BLaER1 (cell line): ENCODE data around the gene EPB41L1.
A peak's percentile ranks its signal among the peaks of the same experiment; 100 is the strongest.

Experiments used
- H3K27ac ChIP-seq: shearing (Covaris generic); formaldehyde crosslinking; 2 replicates; pipeline ENCODE4 v1.8.1; 2022
- H3K27me3 ChIP-seq: shearing (Covaris generic); formaldehyde crosslinking; 2 replicates; pipeline ENCODE4 v1.8.1; 2022
- H3K36me3 ChIP-seq: shearing (Covaris generic); formaldehyde crosslinking; 2 replicates; pipeline ENCODE4 v1.8.1; 2022
- H3K4me1 ChIP-seq: shearing (Covaris generic); formaldehyde crosslinking; 2 replicates; pipeline ENCODE4 v1.8.1; 2022
- H3K4me2 ChIP-seq: shearing (Covaris generic); formaldehyde crosslinking; 2 replicates; pipeline ENCODE4 v1.8.1; 2022
- H3K4me3 ChIP-seq: shearing (Covaris generic); formaldehyde crosslinking; 2 replicates; pipeline ENCODE4 v1.8.1; 2022
- H3K9ac ChIP-seq: shearing (Covaris generic); formaldehyde crosslinking; 2 replicates; pipeline ENCODE4 v1.8.1; 2022
- H3K9me3 ChIP-seq: shearing (Covaris generic); formaldehyde crosslinking; 2 replicates; pipeline ENCODE4 v1.8.1; 2022
- H4K20me1 ChIP-seq: shearing (Covaris generic); formaldehyde crosslinking; 2 replicates; pipeline ENCODE4 v1.8.1; 2022
- Cebpa-rat ChIP-seq: shearing (Covaris generic); IDR thresholded peaks from 2 replicates; pipeline ENCODE4 v1.8.1; 2022

EPB41L1 gene

GRCh38 chr20:36162272-36162966 lies 7.9 kb downstream of the EPB41L1 start:
- no peak overlapping the region for H3K9ac ChIP-seq
- no peak overlapping the region for H3K4me3 ChIP-seq
- H3K27ac ChIP-seq = no peak overlapping the region
- no peak for TF ChIP-seq Cebpa-rat
- no peaks in the 10 kb centered on the region for H3K36me3 ChIP-seq
- H3K9me3 ChIP-seq = no peaks in the 10 kb centered on the region
- H4K20me1 ChIP-seq = no peaks in the 10 kb centered on the region
- peaks cover 32% of the 10 kb centered on the region for H3K4me1 ChIP-seq
- H3K4me2 ChIP-seq = peak overlapping the region; percentile 11; the same call in 1 of the 2 replicates
- no peaks in the 10 kb centered on the region for H3K27me3 ChIP-seq

- Histone ChIP-seq H3K4me3 (no peak overlapping the region), H3K4me2 (no peak overlapping the region), H3K4me1 (peaks cover 10% of the 10 kb centered on the region), H3K27me3 (no peaks in the 10 kb centered on the region), H4K20me1 (no peaks in the 10 kb centered on the region), H3K36me3 (no peaks in the 10 kb centered on the region), H3K27ac (no peak overlapping the region), H3K9ac (no peak overlapping the region), H3K9me3 (no peaks in the 10 kb centered on the region)
- no peak for TF ChIP-seq Cebpa-rat
These were observed 13.5 kb downstream of the EPB41L1 start for GRCh38 chr20:36167902-36168503.

- Histone ChIP-seq H3K27me3 (no peaks in the 10 kb centered on the region), H3K9ac (no peak overlapping the region), H3K4me1 (peaks cover 12% of the 10 kb centered on the region), H3K27ac (no peak overlapping the region), H4K20me1 (peaks cover 8% of the 10 kb centered on the region; the same call in 1 of the 2 replicates), H3K9me3 (no peaks in the 10 kb centered on the region), H3K4me2 (no peak overlapping the region), H3K4me3 (no peak overlapping the region), H3K36me3 (0 out of 2 replicates have a peak, but pooled peaks cover 5% of the 10 kb centered on the region)
- TF ChIP-seq Cebpa-rat = no peak
These were observed 16.1 kb downstream of the EPB41L1 start for GRCh38 chr20:36170542-36171215.

GRCh38 chr20:36173451-36173933 lies 19.0 kb downstream of the EPB41L1 start:
- peaks cover 11% of the 10 kb centered on the region for H3K4me1 ChIP-seq
- H4K20me1 ChIP-seq = peaks cover 8% of the 10 kb centered on the region; the same call in 1 of the 2 replicates
- H3K9ac ChIP-seq = 0 out of 2 replicates have a peak overlapping the region, but pooled peaks have one; percentile 24
- peaks cover 11% of the 10 kb centered on the region; the same call in 1 of the 2 replicates for H3K36me3 ChIP-seq
- no peaks in the 10 kb centered on the region for H3K27me3 ChIP-seq
- H3K27ac ChIP-seq = peak overlapping the region; percentile 55; the same call in 1 of the 2 replicates
- TF ChIP-seq Cebpa-rat = no peak
- no peak overlapping the region for H3K4me3 ChIP-seq
- peak overlapping the region; percentile 45 for H3K4me2 ChIP-seq
- H3K9me3 ChIP-seq = no peaks in the 10 kb centered on the region

GRCh38 chr20:36175016-36175415 lies 20.5 kb downstream of the EPB41L1 start:
- Histone ChIP-seq H3K4me1 (peaks cover 11% of the 10 kb centered on the region), H3K4me3 (no peak overlapping the region), H3K9ac (no peak overlapping the region), H4K20me1 (peaks cover 8% of the 10 kb centered on the region; the same call in 1 of the 2 replicates), H3K27me3 (no peaks in the 10 kb centered on the region), H3K36me3 (peaks cover 11% of the 10 kb centered on the region; the same call in 1 of the 2 replicates), H3K4me2 (no peak overlapping the region), H3K27ac (no peak overlapping the region), H3K9me3 (no peaks in the 10 kb centered on the region)
- no peak for TF ChIP-seq Cebpa-rat

- H3K9me3 ChIP-seq = no peaks in the 10 kb centered on the region
- H3K27ac ChIP-seq = no peak overlapping the region
These were observed 21.0 kb downstream of the EPB41L1 start for GRCh38 chr20:36175475-36175995.

GRCh38 chr20:36177716-36178115 lies 23.2 kb downstream of the EPB41L1 start:
- peaks cover 17% of the 10 kb centered on the region for H3K4me1 ChIP-seq
- H3K4me2 ChIP-seq = no peak overlapping the region
- no peak overlapping the region for H3K4me3 ChIP-seq
- peaks cover 11% of the 10 kb centered on the region; the same call in 1 of the 2 replicates for H3K36me3 ChIP-seq
- no peak overlapping the region for H3K27ac ChIP-seq
- H3K27me3 ChIP-seq = no peaks in the 10 kb centered on the region
- no peak overlapping the region for H3K9ac ChIP-seq
- no peaks in the 10 kb centered on the region for H3K9me3 ChIP-seq
- peaks cover 8% of the 10 kb centered on the region; the same call in 1 of the 2 replicates for H4K20me1 ChIP-seq
- no peak for TF ChIP-seq Cebpa-rat

More at GRCh38 chr20:36175475-36175995, 21.0 kb downstream of the EPB41L1 start:
- Histone ChIP-seq H3K4me3 (no peak overlapping the region), H4K20me1 (peaks cover 8% of the 10 kb centered on the region; the same call in 1 of the 2 replicates), H3K36me3 (peaks cover 11% of the 10 kb centered on the region; the same call in 1 of the 2 replicates), H3K4me2 (no peak overlapping the region), H3K9ac (no peak overlapping the region), H3K27me3 (no peaks in the 10 kb centered on the region), H3K4me1 (peaks cover 11% of the 10 kb centered on the region)
- TF ChIP-seq Cebpa-rat = no peak

- no peak overlapping the region for H3K27ac ChIP-seq
- no peaks in the 10 kb centered on the region for H3K9me3 ChIP-seq
- peaks cover 17% of the 10 kb centered on the region for H3K4me1 ChIP-seq
- no peaks in the 10 kb centered on the region for H3K27me3 ChIP-seq
- H3K36me3 ChIP-seq = peaks cover 11% of the 10 kb centered on the region; the same call in 1 of the 2 replicates
- H3K4me3 ChIP-seq = no peak overlapping the region
- H3K4me2 ChIP-seq = no peak overlapping the region
- no peaks in the 10 kb centered on the region for H4K20me1 ChIP-seq
- no peak overlapping the region for H3K9ac ChIP-seq
- TF ChIP-seq Cebpa-rat = no peak
These were observed 24.8 kb downstream of the EPB41L1 start for GRCh38 chr20:36179170-36179945.

GRCh38 chr20:36180323-36180722 lies 25.8 kb downstream of the EPB41L1 start:
- H3K9ac ChIP-seq = no peak overlapping the region
- no peak for TF ChIP-seq Cebpa-rat
- no peak overlapping the region for H3K4me3 ChIP-seq
- H3K27me3 ChIP-seq = no peaks in the 10 kb centered on the region
- peaks cover 17% of the 10 kb centered on the region for H3K4me1 ChIP-seq
- H3K27ac ChIP-seq = no peak overlapping the region
- no peaks in the 10 kb centered on the region for H4K20me1 ChIP-seq
- peaks cover 14% of the 10 kb centered on the region; the same call in 1 of the 2 replicates for H3K36me3 ChIP-seq
- no peak overlapping the region for H3K4me2 ChIP-seq
- H3K9me3 ChIP-seq = no peaks in the 10 kb centered on the region
